ENCODE measurements around the gene ABCB4.

GRCh38 chr7:87495366-87495765 lies 19.9 kb upstream of the ABCB4 start:
- TF ChIP-seq, protein P1, sequence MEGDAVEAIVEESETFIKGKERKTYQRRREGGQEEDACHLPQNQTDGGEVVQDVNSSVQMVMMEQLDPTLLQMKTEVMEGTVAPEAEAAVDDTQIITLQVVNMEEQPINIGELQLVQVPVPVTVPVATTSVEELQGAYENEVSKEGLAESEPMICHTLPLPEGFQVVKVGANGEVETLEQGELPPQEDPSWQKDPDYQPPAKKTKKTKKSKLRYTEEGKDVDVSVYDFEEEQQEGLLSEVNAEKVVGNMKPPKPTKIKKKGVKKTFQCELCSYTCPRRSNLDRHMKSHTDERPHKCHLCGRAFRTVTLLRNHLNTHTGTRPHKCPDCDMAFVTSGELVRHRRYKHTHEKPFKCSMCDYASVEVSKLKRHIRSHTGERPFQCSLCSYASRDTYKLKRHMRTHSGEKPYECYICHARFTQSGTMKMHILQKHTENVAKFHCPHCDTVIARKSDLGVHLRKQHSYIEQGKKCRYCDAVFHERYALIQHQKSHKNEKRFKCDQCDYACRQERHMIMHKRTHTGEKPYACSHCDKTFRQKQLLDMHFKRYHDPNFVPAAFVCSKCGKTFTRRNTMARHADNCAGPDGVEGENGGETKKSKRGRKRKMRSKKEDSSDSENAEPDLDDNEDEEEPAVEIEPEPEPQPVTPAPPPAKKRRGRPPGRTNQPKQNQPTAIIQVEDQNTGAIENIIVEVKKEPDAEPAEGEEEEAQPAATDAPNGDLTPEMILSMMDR (conservative IDR thresholded peaks at IDR 0.05; ENCODE audit: low read length): no peak
- TF ChIP-seq EZH2phosphoT487 (IDR thresholded peaks at IDR 0.05; ENCODE audit: borderline replicate concordance): no peak
